Measurements from ENCODE around the gene OR2AG2.

Gene OR2AG2

GRCh38 chr11:6727971-6728760 is 43.6 kb downstream of the OR2AG2 start:
- H3K4me3 ChIP-seq (ENCODE audit: low read depth, low read length): no peak overlapping the region
- no peak for TF ChIP-seq CTCF (IDR thresholded peaks at IDR 0.05; ENCODE audit: low read depth, low read length)

GRCh38 chr11:6725386-6725896 is 46.3 kb downstream of the OR2AG2 start:
- TF ChIP-seq CTCF (IDR thresholded peaks at IDR 0.05; ENCODE audit: low read depth, low read length): no peak
- no peak overlapping the region for H3K4me3 ChIP-seq (ENCODE audit: low read depth, low read length)

GRCh38 chr11:6724013-6724412 is 47.8 kb downstream of the OR2AG2 start:
- TF ChIP-seq CTCF (IDR thresholded peaks at IDR 0.05; ENCODE audit: low read depth, low read length): no peak
- H3K4me3 ChIP-seq (ENCODE audit: low read depth, low read length): no peak overlapping the region

- TF ChIP-seq CTCF (IDR thresholded peaks at IDR 0.05; ENCODE audit: low read depth, low read length): no peak
- H3K4me3 ChIP-seq (ENCODE audit: low read depth, low read length): no peak overlapping the region
Measured at GRCh38 chr11:6721343-6721742, 50.4 kb downstream of the OR2AG2 start.

GRCh38 chr11:6719576-6719975 is 52.2 kb downstream of the OR2AG2 start:
- TF ChIP-seq CTCF (IDR thresholded peaks at IDR 0.05; ENCODE audit: low read depth, low read length): no peak
- H3K4me3 ChIP-seq (ENCODE audit: low read depth, low read length): no peak overlapping the region

DNA sequence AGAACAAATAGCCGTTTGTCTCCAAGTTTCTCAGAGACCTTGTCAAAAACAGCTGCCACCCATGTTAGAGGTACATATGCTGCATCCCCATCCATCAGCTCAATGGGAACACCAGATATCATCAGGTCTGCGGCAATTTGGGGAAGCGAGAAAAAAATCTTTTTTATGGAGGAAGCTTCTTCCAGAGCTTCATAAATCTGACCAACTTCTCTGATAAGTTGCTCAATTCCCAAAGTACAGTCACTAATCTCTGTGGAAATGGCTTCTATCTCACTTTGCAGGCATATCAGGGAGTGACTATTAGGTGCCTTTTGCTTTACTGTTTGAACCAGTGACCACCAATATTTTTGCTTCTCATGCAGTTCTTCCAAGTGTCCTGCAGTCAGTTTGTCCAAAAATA is 54.4 kb downstream of the OR2AG2 start:
- no peak overlapping the region for H3K4me3 ChIP-seq (ENCODE audit: low read depth, low read length)
- no peak for TF ChIP-seq CTCF (IDR thresholded peaks at IDR 0.05; ENCODE audit: low read depth, low read length)
